Gastrocnemius medialis (tissue), 4 donors: Measurements from ENCODE around the gene PRR16.

Experiments used
- POLR2A ChIP-seq, 2 donors: fragments of 450-650 bp; IDR thresholded peaks; one replicate each; pipeline ENCODE4 v1.6.1; 2017; ENCODE audit warnings: antibody characterized with exemption in 2 of 2, mild to moderate bottlenecking in 2 of 2, moderate library complexity in 2 of 2
- TF ChIP-seq, protein P1 (sequence below), 5 experiments: fragments of 450-650 bp in 3 of 5; fragments of 200-600 bp in 2 of 5; sonication (generic) in 2 of 5; IDR thresholded peaks in 4 of 5; conservative IDR thresholded peaks in 1 of 5; 1 replicate in 4 of 5; 2 replicates in 1 of 5; pipeline ENCODE4 v1.5.1; 2016 to 2019; ENCODE audit warnings: antibody characterized with exemption in 5 of 5, mild to moderate bottlenecking in 3 of 5, moderate library complexity in 3 of 5

DNA sequence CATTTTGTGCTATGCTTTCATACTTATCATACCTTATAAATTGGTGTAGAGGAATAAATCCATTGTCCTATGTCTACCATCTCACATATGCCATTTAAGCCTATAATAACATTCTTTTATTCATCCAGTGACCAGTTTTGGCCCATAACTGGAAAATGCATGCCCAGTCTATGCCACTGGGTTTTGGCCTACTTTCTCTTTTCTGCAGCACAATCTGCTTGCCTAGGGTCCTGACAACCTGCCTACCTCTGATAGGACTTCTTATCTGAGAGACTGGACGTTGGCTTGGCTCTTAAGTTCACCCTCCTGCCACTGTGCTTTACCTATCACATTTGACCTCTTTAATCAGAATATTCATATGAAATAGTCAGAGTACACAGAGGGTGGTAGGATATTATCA lies 103.0 kb downstream of the PRR16 start:
- TF ChIP-seq POLR2A (IDR thresholded peaks at IDR 0.05) = no peak
- TF ChIP-seq, protein P1, sequence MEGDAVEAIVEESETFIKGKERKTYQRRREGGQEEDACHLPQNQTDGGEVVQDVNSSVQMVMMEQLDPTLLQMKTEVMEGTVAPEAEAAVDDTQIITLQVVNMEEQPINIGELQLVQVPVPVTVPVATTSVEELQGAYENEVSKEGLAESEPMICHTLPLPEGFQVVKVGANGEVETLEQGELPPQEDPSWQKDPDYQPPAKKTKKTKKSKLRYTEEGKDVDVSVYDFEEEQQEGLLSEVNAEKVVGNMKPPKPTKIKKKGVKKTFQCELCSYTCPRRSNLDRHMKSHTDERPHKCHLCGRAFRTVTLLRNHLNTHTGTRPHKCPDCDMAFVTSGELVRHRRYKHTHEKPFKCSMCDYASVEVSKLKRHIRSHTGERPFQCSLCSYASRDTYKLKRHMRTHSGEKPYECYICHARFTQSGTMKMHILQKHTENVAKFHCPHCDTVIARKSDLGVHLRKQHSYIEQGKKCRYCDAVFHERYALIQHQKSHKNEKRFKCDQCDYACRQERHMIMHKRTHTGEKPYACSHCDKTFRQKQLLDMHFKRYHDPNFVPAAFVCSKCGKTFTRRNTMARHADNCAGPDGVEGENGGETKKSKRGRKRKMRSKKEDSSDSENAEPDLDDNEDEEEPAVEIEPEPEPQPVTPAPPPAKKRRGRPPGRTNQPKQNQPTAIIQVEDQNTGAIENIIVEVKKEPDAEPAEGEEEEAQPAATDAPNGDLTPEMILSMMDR (IDR thresholded peaks at IDR 0.05 in 4 of 5, conservative IDR thresholded peaks at IDR 0.05 in 1 of 5) = no peak
